Astrocyte of the spinal cord (primary cell): Measurements from ENCODE around the gene ZNF700.
"Not testable (repeated sequence)": the region's sequence is repeated elsewhere in the genome, so short reads cannot be mapped to it uniquely, and the experiment has no call there.

Source experiments
- DNase-seq: peaks from one replicate; pipeline ENCODE4 v3.0.0; 2011; ENCODE audit warnings: low read depth, low spot score
- H3K4me3 ChIP-seq: 2 replicates; pipeline ENCODE4 v1.5.1; 2011; ENCODE audit warnings: low read depth, mild to moderate bottlenecking, low read length, moderate library complexity
- in situ Hi-C: cut with HindIII; loops from 2 replicates; pipeline ENCODE4 v1.10.0; 2017; ENCODE audit warnings: low sequenced_read_pairs
- TF ChIP-seq, protein P1 (sequence below): IDR thresholded peaks from 2 replicates; pipeline ENCODE4 v1.5.1; 2012; ENCODE audit warnings: low read depth, mild to moderate bottlenecking, low read length, inconsistent platforms

The ZNF700 gene

DNA sequence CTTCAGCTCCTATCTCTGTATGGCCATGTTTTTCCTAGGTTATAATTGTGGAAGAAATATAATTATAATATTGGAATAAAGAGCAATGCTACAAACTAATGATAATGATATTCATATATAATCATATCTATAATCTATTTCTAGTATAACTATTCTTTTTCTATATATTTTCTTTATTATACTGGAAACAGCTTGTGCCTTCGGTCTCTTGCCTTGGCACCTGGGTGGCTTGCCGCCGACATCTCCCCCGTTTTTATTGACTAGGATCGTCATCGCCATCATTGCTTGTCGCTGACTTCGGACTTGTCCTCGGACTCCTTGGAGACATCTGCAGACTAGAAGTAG lies 64.2 kb downstream of the ZNF700 start:
- TF ChIP-seq, protein P1, sequence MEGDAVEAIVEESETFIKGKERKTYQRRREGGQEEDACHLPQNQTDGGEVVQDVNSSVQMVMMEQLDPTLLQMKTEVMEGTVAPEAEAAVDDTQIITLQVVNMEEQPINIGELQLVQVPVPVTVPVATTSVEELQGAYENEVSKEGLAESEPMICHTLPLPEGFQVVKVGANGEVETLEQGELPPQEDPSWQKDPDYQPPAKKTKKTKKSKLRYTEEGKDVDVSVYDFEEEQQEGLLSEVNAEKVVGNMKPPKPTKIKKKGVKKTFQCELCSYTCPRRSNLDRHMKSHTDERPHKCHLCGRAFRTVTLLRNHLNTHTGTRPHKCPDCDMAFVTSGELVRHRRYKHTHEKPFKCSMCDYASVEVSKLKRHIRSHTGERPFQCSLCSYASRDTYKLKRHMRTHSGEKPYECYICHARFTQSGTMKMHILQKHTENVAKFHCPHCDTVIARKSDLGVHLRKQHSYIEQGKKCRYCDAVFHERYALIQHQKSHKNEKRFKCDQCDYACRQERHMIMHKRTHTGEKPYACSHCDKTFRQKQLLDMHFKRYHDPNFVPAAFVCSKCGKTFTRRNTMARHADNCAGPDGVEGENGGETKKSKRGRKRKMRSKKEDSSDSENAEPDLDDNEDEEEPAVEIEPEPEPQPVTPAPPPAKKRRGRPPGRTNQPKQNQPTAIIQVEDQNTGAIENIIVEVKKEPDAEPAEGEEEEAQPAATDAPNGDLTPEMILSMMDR = no peak
- in situ Hi-C loops = no loop called here
- no peak for DNase-seq
- H3K4me3 ChIP-seq = no peak overlapping the region

DNA sequence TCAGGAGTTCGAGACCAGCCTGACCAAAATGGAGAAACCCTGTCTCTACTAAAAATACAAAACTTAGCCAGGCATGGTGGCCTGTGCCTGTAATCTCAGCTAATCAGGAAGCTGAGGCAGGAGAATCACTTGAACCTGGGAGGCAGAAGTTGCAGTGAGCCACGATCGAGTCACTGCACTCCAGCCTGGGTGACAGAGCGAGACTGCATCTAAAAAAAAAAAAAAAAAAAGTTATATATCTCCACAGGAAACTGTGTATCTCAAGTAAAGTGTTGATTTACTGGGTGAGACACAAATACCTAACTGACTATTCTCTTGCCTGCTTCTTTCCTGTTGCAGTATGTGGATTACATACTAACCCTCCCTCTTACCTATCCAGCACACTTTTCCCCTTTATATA lies 67.0 kb downstream of the ZNF700 start:
- in situ Hi-C loops, H3K4me3 ChIP-seq, DNase-seq: not testable (repeated sequence)

DNA sequence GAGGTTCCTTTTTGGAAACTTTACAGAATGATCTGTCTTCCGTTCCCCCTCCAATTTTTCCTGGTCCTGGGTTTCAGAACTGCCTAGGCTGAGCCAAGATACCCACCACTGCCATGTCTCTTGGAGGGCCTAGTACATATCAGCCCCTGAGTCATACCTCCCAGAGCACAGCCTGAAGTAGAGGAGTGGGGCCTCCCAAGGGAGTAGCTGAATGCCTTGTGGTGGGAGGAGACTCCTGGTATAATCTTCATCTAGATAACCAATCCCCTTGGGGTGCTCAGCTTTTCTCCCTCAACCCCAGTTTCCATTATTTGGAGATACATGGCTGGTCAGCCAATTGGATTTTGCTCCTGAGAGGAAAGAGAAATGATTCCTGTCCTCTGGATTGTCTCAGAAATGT lies 70.3 kb downstream of the ZNF700 start:
- in situ Hi-C loops = no loop called here
- no peak overlapping the region for H3K4me3 ChIP-seq
- TF ChIP-seq, protein P1 = no peak
- no peak for DNase-seq
